Measurements from ENCODE around the gene G6PC3.

DNA sequence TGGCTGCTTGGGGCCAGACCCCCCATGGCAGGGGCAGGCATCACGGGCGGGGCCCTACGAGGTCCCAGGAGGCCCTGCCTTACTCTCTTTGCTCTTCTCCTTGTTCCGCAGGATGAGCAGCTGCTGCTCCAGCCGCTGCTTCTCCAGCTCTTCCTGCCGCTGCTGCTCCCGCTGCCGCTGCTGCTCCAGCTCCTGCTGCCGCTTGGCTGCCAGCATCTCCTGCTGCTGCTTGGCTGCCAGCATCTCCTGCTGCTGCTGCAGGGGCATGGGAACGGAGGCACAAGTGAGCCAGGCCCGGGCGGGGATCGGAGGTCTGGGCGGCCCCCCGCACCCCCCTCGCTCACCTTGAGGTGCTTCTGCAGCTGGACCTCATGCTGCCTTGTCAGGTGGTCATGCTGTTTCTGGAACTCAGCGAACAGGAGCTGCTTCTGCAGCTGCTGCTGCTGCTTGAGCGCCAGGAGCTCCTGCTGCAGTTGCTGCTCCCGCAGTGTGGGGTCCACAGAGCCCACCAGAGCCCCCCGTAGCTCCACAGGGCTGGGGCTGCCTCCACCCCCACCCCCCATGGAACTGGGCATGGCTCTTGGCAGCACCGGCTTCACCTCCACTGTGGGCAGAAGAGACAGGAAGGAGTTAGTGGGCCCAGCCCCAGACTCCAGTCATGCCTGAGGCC lies 22.8 kb downstream of the G6PC3 start:
- no peak for TF ChIP-seq POLR2A (IDR thresholded peaks at IDR 0.05; ENCODE audit: low read depth, low read length)
- no peak for TF ChIP-seq RB1 (IDR thresholded peaks at IDR 0.05; ENCODE audit: borderline replicate concordance)
- no peak for TF ChIP-seq CHD2 (IDR thresholded peaks at IDR 0.05; ENCODE audit: borderline replicate concordance, low read depth, low read length)
- TF ChIP-seq NBN (IDR thresholded peaks at IDR 0.05): no peak
- TF ChIP-seq POU2F2 (IDR thresholded peaks at IDR 0.05; ENCODE audit: borderline replicate concordance, low read depth, low read length): no peak
- TF ChIP-seq, protein P1, sequence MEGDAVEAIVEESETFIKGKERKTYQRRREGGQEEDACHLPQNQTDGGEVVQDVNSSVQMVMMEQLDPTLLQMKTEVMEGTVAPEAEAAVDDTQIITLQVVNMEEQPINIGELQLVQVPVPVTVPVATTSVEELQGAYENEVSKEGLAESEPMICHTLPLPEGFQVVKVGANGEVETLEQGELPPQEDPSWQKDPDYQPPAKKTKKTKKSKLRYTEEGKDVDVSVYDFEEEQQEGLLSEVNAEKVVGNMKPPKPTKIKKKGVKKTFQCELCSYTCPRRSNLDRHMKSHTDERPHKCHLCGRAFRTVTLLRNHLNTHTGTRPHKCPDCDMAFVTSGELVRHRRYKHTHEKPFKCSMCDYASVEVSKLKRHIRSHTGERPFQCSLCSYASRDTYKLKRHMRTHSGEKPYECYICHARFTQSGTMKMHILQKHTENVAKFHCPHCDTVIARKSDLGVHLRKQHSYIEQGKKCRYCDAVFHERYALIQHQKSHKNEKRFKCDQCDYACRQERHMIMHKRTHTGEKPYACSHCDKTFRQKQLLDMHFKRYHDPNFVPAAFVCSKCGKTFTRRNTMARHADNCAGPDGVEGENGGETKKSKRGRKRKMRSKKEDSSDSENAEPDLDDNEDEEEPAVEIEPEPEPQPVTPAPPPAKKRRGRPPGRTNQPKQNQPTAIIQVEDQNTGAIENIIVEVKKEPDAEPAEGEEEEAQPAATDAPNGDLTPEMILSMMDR (IDR thresholded peaks at IDR 0.05 in 2 of 3, conservative IDR thresholded peaks at IDR 0.05 in 1 of 3; ENCODE audit: control insufficient read depth in 2 of 3, extremely low read depth in 1 of 3, insufficient read depth in 1 of 3, low read depth in 3 of 3, low read length in 3 of 3): no peak
- no peak for TF ChIP-seq MYC (IDR thresholded peaks at IDR 0.05; ENCODE audit: insufficient read depth, insufficient read length, insufficient replicate concordance, low read length, severe bottlenecking)
- TF ChIP-seq REST (IDR thresholded peaks at IDR 0.05; ENCODE audit: low read depth, low read length): no peak
- no peak for TF ChIP-seq KDM1A (IDR thresholded peaks at IDR 0.05; ENCODE audit: borderline replicate concordance)
- TF ChIP-seq BMI1 (IDR thresholded peaks at IDR 0.05; ENCODE audit: borderline replicate concordance): no peak
- no peak for TF ChIP-seq EP300 (IDR thresholded peaks at IDR 0.05; ENCODE audit: borderline replicate concordance in 1 of 2, control insufficient read depth in 1 of 2, low read depth in 2 of 2, low read length in 2 of 2)
- TF ChIP-seq ZNF274 (IDR thresholded peaks at IDR 0.05; ENCODE audit: insufficient read depth, insufficient read length): no peak
- no peak for TF ChIP-seq GABPA (IDR thresholded peaks at IDR 0.05; ENCODE audit: low read depth)
- no peak for TF ChIP-seq MXI1 (IDR thresholded peaks at IDR 0.05; ENCODE audit: low read depth, low read length)
